Ovary (tissue), 10 donors: Measurements from ENCODE around the gene PTPN18. TPM values are rescaled to one million over a fixed set of nuclear protein-coding genes. Genes with fewer than 3 reads are reported as not detected.
A peak's percentile ranks its signal among the peaks of the same experiment; 100 is the strongest.

Experiments
- DNase-seq, 5 donors: peaks; one replicate each; pipeline ENCODE4 v3.0.0-alpha.2; 2019 to 2020
- H3K27ac ChIP-seq, 2 donors: fragments of 200-600 bp; one replicate each; pipeline versions ENCODE4 v1.5.1 to v1.8.0; 2019 to 2022
- H3K27me3 ChIP-seq: fragments of 200-600 bp; one replicate; pipeline ENCODE4 v1.8.0; 2022
- H3K36me3 ChIP-seq: fragments of 200-600 bp; sonication (generic); one replicate; pipeline ENCODE4 v1.5.1; 2019
- H3K4me1 ChIP-seq: one replicate; pipeline ENCODE4 v1.8.1; 2013; ENCODE audit warnings: mild to moderate bottlenecking, moderate library complexity; ENCODE audit not compliant: insufficient read depth
- H3K4me3 ChIP-seq: fragments of 200-600 bp; sonication (generic); one replicate; pipeline ENCODE4 v1.5.1; 2017
- H3K9me3 ChIP-seq, 2 donors: fragments of 200-600 bp in 1 of 2; sonication (generic) in 1 of 2; one replicate each; pipeline versions ENCODE4 v1.5.1 to v1.8.1; 2013 to 2019; ENCODE audit warnings: mild to moderate bottlenecking in 1 of 2, moderate library complexity in 1 of 2
- EP300 ChIP-seq: sonication (generic); formaldehyde crosslinking; IDR thresholded peaks from one replicate; pipeline ENCODE4 v1.6.1; 2017; ENCODE audit warnings: antibody characterized with exemption
- POLR2A ChIP-seq: fragments of 450-650 bp; IDR thresholded peaks from one replicate; pipeline ENCODE4 v1.6.1; 2017; ENCODE audit warnings: antibody characterized with exemption, mild to moderate bottlenecking, moderate library complexity
- WGBS, 3 donors: extraction: QIAGEN DNeasy Blood & Tissue Kit in 1 of 3; methylation state at CpG; one replicate each; pipeline versions ENCODE4 v1.1.5 to v1.1.7; 2013 to 2017; 5-methylcytosine and 5-hydroxymethylcytosine counted together
- intact Hi-C, 4 donors: fragments of 100-400 bp; cut with DNase I; formaldehyde crosslinking; loops; one replicate each; pipeline versions ENCODE4 v1.11.0 to v1.15.1; 2022 to 2023
- long read RNA-seq, 3 donors: library from polyadenylated mRNA in 2 of 3; unstranded in 2 of 3; transcript quantifications; one replicate each; pipeline ENCODE4 v2.0.0 and lab custom pipeline, GENCODE V29; 2021 to 2026
- polyA plus RNA-seq, 2 donors: library from polyadenylated mRNA; stranded (reverse); fragments of 200-250 nt in 1 of 2; fragments of 350-450 nt in 1 of 2; fragmentation: Illumina TruSeq in 1 of 2; extraction: RNeasy Lipid Tissue Mini Kit (QIAGEN cat#74804) in 1 of 2; gene quantifications; one replicate each; pipeline ENCODE4 v1.2.3, GENCODE V29; 2013 to 2014
- total RNA-seq, 7 donors: library from RNA; depleted of rRNA in 2 of 7; stranded (reverse); fragments of >200 nt in 2 of 7; fragmentation: NEBNext Ultra II Directional in 3 of 7; extraction: Animal tissue kit (Norgen Biotek cat#: 25700) in 3 of 7; gene quantifications; one replicate each; pipeline versions ENCODE4 v1.1.0 to v1.2.4, GENCODE V29; 2016 to 2023
- TF ChIP-seq, protein P1 (sequence below), 3 donors: fragments of 450-650 bp in 2 of 3; fragments of 200-600 bp in 1 of 3; IDR thresholded peaks; one replicate each; pipeline versions ENCODE4 v1.5.1 to v1.8.0; 2016 to 2022; ENCODE audit warnings: antibody characterized with exemption in 3 of 3, mild to moderate bottlenecking in 1 of 3
- donor health status: DM: no; HTN: no; CAD: no; lungs with moderate emphysema.
- donor health status: DM: no; HTN: no; CAD: no.
- donor health status: Bipolar disorder and iron deficiency.
- donor health status: DM: yes; HTN: yes; CAD: no.
- donor health status: DM: no; HTN: no; CAD: no.
- donor health status: DM: yes; HTN: yes; CAD: no.

Gene PTPN18, protein sequence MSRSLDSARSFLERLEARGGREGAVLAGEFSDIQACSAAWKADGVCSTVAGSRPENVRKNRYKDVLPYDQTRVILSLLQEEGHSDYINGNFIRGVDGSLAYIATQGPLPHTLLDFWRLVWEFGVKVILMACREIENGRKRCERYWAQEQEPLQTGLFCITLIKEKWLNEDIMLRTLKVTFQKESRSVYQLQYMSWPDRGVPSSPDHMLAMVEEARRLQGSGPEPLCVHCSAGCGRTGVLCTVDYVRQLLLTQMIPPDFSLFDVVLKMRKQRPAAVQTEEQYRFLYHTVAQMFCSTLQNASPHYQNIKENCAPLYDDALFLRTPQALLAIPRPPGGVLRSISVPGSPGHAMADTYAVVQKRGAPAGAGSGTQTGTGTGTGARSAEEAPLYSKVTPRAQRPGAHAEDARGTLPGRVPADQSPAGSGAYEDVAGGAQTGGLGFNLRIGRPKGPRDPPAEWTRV
- total RNA-seq (10 to 100 TPM; 22.2 to 47.2 (median 30.8) TPM), polyA plus RNA-seq (10 to 100 TPM; 29.0 to 62.6 TPM)
- long read RNA-seq, donor 1, transcript PTPN18-207 (2 exons, 1,717 nt): major isoform, 9 of 11 reads
- long read RNA-seq, donor 1, partial matches to known transcripts: 1 of 11 reads
- long read RNA-seq, donor 1, other reads (novel, unspliced or antisense): 1 of 11 reads
- long read RNA-seq, donor 2, partial matches to known transcripts: 0 of 6 reads
- long read RNA-seq, donor 2, other reads (novel, unspliced or antisense): 0 of 6 reads
- long read RNA-seq, donor 3, transcript PTPN18-207 (2 exons, 1,717 nt): minor isoform, 5 of 42 reads
- long read RNA-seq, donor 3, transcript PTPN18-211 (3 exons, 1,394 nt): major isoform, 6 of 42 reads
- long read RNA-seq, donor 3, partial matches to known transcripts: 11 of 42 reads
- long read RNA-seq, donor 3, other reads (novel, unspliced or antisense): 17 of 42 reads

DNA sequence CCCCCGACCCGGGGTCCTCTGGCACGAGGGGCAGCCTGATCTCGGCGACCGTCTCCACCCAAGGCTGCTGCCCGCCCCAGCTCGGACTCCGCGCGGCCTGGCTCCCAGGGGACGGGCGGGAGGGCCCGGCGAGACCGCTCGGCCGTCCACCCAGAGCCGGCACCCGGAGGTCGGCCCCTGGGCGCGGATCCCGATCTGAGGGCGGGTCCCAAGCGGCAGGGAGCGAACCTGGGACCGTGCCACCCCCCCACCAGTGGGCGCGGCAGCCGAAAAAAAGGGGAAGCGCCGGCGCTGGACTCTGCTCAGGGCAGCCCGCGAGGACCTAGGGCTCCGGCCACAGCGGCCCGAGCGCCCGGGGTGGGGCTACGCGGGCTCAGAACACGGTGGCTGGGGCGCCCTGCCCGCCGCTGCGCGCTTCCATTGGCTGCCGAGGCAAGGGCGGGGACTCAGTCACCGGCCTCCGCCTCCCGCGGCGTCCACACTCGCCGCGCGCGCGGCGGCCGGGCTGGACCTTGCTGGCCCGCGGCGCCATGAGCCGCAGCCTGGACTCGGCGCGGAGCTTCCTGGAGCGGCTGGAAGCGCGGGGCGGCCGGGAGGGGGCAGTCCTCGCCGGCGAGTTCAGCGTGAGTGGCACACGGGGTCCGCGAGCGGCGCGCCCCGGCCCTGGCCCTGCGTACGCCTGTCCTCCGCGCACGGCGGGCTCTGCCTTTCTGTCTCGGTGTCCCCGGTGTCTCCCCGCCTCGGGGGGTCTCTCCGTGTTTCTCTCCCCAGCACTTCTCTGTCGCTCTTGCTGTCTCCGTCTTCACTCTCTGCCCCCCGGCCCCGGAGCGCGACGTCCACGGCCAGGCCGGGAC, at the start of gene PTPN18:
Gene PTPN18, plus strand, starts transcription at position 479 of the 854 bp plus-strand sequence. Its CDS starts 52 bp downstream, at position 531.
- Histone ChIP-seq H3K27me3 (no peaks in the 10 kb centered on the region), H3K27ac (peak within 1 kb of the TSS in 1 of 2 donors; percentile 42), H3K36me3 (no peaks in the 10 kb centered on the region), H3K4me3 (peak within 1 kb of the TSS; percentile 55), H3K9me3 (no peaks in the 10 kb centered on the region), H3K4me1 (peaks cover 5% of the 10 kb centered on the region)
- DNase-seq: peak; percentile 83 to 90 (median 88)
- TF ChIP-seq, protein P1, sequence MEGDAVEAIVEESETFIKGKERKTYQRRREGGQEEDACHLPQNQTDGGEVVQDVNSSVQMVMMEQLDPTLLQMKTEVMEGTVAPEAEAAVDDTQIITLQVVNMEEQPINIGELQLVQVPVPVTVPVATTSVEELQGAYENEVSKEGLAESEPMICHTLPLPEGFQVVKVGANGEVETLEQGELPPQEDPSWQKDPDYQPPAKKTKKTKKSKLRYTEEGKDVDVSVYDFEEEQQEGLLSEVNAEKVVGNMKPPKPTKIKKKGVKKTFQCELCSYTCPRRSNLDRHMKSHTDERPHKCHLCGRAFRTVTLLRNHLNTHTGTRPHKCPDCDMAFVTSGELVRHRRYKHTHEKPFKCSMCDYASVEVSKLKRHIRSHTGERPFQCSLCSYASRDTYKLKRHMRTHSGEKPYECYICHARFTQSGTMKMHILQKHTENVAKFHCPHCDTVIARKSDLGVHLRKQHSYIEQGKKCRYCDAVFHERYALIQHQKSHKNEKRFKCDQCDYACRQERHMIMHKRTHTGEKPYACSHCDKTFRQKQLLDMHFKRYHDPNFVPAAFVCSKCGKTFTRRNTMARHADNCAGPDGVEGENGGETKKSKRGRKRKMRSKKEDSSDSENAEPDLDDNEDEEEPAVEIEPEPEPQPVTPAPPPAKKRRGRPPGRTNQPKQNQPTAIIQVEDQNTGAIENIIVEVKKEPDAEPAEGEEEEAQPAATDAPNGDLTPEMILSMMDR (IDR thresholded peaks at IDR 0.05): peak; percentile 34 to 67 (median 46)
- peak; percentile 63 for TF ChIP-seq POLR2A
- no peak for TF ChIP-seq EP300
- WGBS, 3 donors: 0% methylated on average over 61 to 107 of the region's 107 CpGs
- intact Hi-C loops: no loop called here

DNA sequence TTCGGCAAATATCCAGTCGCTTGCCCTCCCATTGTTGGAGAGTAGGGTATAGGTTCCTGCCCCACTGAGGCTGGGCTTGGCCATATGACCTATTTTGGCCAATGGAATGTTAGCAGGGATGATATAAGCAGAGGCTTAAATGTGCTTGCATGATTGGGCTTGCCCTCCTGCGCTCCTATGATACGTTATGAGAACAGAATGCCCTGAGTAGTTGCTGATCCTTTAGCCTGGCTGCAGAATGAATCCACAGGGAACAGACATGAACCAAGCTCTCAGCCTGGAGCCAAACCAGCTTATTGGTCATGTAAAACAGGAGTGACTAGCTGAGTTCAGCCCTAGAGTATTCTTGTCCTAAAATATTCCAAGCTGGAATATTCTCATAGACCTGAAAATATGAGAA, 48.0 kb upstream of the PTPN18 start:
- DNase-seq: no peak
- intact Hi-C loops: no loop called here
- H3K27me3 ChIP-seq: no peaks in the 10 kb centered on the region
- H3K9me3 ChIP-seq: no peaks in the 10 kb centered on the region
- no peak for TF ChIP-seq EP300
- TF ChIP-seq, protein P1 (IDR thresholded peaks at IDR 0.05): no peak
- no peak for TF ChIP-seq POLR2A
- no peak overlapping the region for H3K27ac ChIP-seq
- H3K36me3 ChIP-seq: no peaks in the 10 kb centered on the region
- no peak overlapping the region for H3K4me3 ChIP-seq
- H3K4me1 ChIP-seq: no peaks in the 10 kb centered on the region
- WGBS, 3 donors: 88 to 96% (median 93%) methylated on average over 4 of the region's 4 CpGs

DNA sequence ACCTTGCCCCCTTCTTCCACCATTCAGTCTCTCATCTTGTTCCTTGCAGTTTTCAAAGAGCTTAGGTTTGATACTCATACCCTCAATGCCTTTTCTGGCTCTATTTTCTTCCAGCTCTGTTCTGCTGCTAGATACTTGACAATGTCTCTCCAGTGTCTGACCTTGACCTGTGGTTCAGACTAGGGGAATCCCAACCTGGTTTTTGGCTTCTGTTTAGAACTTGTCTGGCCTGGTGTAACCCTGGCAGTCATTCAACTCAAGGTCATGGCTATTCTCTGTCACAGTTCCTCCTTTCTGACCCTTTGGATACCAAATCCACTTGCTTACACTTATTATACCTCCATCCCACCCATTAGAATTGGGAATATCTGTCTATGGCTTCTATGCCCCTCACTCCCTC, 45.0 kb upstream of the PTPN18 start:
- Histone ChIP-seq H3K36me3 (no peaks in the 10 kb centered on the region), H3K4me1 (peaks cover 5% of the 10 kb centered on the region), H3K9me3 (no peaks in the 10 kb centered on the region), H3K27ac (no peak overlapping the region), H3K27me3 (no peaks in the 10 kb centered on the region), H3K4me3 (no peak overlapping the region)
- TF ChIP-seq, protein P1 (IDR thresholded peaks at IDR 0.05): no peak
- TF ChIP-seq EP300: no peak
- TF ChIP-seq POLR2A: no peak
- DNase-seq: no peak
- intact Hi-C loops: no loop called here

DNA sequence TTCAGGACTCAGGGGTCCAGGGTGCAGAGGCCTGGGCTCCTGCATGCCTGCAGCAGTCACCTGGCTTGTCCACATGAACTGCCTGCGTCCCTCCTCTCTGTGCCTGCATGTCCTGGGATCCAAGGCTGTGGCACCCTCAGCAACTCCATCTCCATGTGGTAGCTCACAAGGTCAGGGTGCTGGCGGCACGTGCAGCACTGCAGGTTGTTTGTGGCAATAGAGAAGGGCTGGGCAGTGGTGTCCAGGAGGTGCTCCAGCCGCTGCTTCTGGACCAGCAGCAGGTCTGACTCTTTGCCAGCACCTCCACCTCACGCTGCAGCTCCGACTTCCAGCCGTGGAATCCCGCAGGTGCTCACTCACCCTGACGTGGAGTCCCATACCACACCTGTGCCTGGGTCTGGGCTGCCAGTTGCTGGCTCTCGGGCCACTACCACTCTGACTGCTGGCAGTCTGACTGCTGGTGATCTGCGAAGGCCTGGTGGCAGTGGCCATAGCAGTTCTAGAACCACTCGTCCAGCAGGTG, 42.0 kb upstream of the PTPN18 start:
- WGBS, 3 donors: 85 to 91% (median 88%) methylated on average over 11 to 12 of the region's 12 CpGs
- Histone ChIP-seq H3K4me1 (peaks cover 10% of the 10 kb centered on the region), H3K36me3 (no peaks in the 10 kb centered on the region), H3K27ac (no peak overlapping the region), H3K4me3 (no peak overlapping the region), H3K27me3 (no peaks in the 10 kb centered on the region), H3K9me3 (no peaks in the 10 kb centered on the region)
- DNase-seq: no peak
- no peak for TF ChIP-seq POLR2A
- no peak for TF ChIP-seq EP300
- TF ChIP-seq, protein P1 (IDR thresholded peaks at IDR 0.05): no peak
- intact Hi-C loops: no loop called here
